Ovary (tissue), 3 donors: ENCODE measurements around the gene BRAF.

Source experiments
- POLR2A ChIP-seq: fragments of 450-650 bp; IDR thresholded peaks from one replicate; pipeline ENCODE4 v1.6.1; 2017; ENCODE audit warnings: antibody characterized with exemption, mild to moderate bottlenecking, moderate library complexity
- TF ChIP-seq, protein P1 (sequence below), 3 donors: fragments of 450-650 bp in 2 of 3; fragments of 200-600 bp in 1 of 3; IDR thresholded peaks; one replicate each; pipeline versions ENCODE4 v1.5.1 to v1.8.0; 2016 to 2022; ENCODE audit warnings: antibody characterized with exemption in 3 of 3, mild to moderate bottlenecking in 1 of 3
- donor health status: DM: no; HTN: no; CAD: no.

GRCh38 chr7:140937702-140938264 is 13.1 kb upstream of the BRAF start:
- TF ChIP-seq, protein P1, sequence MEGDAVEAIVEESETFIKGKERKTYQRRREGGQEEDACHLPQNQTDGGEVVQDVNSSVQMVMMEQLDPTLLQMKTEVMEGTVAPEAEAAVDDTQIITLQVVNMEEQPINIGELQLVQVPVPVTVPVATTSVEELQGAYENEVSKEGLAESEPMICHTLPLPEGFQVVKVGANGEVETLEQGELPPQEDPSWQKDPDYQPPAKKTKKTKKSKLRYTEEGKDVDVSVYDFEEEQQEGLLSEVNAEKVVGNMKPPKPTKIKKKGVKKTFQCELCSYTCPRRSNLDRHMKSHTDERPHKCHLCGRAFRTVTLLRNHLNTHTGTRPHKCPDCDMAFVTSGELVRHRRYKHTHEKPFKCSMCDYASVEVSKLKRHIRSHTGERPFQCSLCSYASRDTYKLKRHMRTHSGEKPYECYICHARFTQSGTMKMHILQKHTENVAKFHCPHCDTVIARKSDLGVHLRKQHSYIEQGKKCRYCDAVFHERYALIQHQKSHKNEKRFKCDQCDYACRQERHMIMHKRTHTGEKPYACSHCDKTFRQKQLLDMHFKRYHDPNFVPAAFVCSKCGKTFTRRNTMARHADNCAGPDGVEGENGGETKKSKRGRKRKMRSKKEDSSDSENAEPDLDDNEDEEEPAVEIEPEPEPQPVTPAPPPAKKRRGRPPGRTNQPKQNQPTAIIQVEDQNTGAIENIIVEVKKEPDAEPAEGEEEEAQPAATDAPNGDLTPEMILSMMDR (IDR thresholded peaks at IDR 0.05): no peak
- TF ChIP-seq POLR2A: no peak
